Astrocyte of the hippocampus (primary cell): ENCODE data around the gene FBLN2.

Experiments
- DNase-seq: peaks from one replicate; pipeline ENCODE4 v3.0.0; 2011; ENCODE audit warnings: low read depth, low spot score

The FBLN2 gene

GRCh38 chr3:13532085-13532484, 16.8 kb upstream of the FBLN2 start:
- DNase-seq: no peak

GRCh38 chr3:13532631-13533030, 16.3 kb upstream of the FBLN2 start:
- no peak for DNase-seq

GRCh38 chr3:13533885-13534301, 15.0 kb upstream of the FBLN2 start:
- DNase-seq: no peak

GRCh38 chr3:13535526-13535875, 13.4 kb upstream of the FBLN2 start:
- no peak for DNase-seq

- DNase-seq: no peak
These were observed 13.0 kb upstream of the FBLN2 start for GRCh38 chr3:13535905-13536304.

GRCh38 chr3:13536432-13536831, 12.5 kb upstream of the FBLN2 start:
- no peak for DNase-seq

- DNase-seq: no peak
These were observed 12.1 kb upstream of the FBLN2 start for GRCh38 chr3:13536832-13537231.

- DNase-seq: no peak
These were observed 11.5 kb upstream of the FBLN2 start for GRCh38 chr3:13537244-13537908.

- DNase-seq: peak; percentile 89
These were observed 11.0 kb upstream of the FBLN2 start for GRCh38 chr3:13537909-13538296.

GRCh38 chr3:13538520-13539291, 10.2 kb upstream of the FBLN2 start:
- DNase-seq: no peak

GRCh38 chr3:13539292-13539638, 9.7 kb upstream of the FBLN2 start:
- DNase-seq: peak; percentile 28

- DNase-seq: no peak
These were observed 9.3 kb upstream of the FBLN2 start for GRCh38 chr3:13539671-13540070.

GRCh38 chr3:13540297-13540995, 8.5 kb upstream of the FBLN2 start:
- DNase-seq: no peak

GRCh38 chr3:13541691-13542090, 7.2 kb upstream of the FBLN2 start:
- peak; percentile 45 for DNase-seq

- DNase-seq: no peak
These were observed 6.8 kb upstream of the FBLN2 start for GRCh38 chr3:13542142-13542541.

GRCh38 chr3:13543253-13543652, 5.7 kb upstream of the FBLN2 start:
- DNase-seq: peak; percentile 65

GRCh38 chr3:13544293-13544831, 4.6 kb upstream of the FBLN2 start:
- DNase-seq: peak; percentile 70

- DNase-seq: no peak
These were observed 3.8 kb upstream of the FBLN2 start for GRCh38 chr3:13544951-13545651.

- DNase-seq: no peak
These were observed 2.9 kb upstream of the FBLN2 start for GRCh38 chr3:13545952-13546454.

- DNase-seq: peak; percentile 45
These were observed 2.2 kb upstream of the FBLN2 start for GRCh38 chr3:13546667-13547171.

- DNase-seq: no peak
These were observed 1.1 kb upstream of the FBLN2 start for GRCh38 chr3:13547591-13548371.
